ENCODE data around the gene PNPLA8. TPM values are rescaled to one million over a fixed set of nuclear protein-coding genes. Genes with fewer than 3 reads are reported as not detected.

Gene PNPLA8
- total RNA-seq, 4 donors from 2014 or later: 4.8 to 41.9 (median 18.5) TPM

DNA sequence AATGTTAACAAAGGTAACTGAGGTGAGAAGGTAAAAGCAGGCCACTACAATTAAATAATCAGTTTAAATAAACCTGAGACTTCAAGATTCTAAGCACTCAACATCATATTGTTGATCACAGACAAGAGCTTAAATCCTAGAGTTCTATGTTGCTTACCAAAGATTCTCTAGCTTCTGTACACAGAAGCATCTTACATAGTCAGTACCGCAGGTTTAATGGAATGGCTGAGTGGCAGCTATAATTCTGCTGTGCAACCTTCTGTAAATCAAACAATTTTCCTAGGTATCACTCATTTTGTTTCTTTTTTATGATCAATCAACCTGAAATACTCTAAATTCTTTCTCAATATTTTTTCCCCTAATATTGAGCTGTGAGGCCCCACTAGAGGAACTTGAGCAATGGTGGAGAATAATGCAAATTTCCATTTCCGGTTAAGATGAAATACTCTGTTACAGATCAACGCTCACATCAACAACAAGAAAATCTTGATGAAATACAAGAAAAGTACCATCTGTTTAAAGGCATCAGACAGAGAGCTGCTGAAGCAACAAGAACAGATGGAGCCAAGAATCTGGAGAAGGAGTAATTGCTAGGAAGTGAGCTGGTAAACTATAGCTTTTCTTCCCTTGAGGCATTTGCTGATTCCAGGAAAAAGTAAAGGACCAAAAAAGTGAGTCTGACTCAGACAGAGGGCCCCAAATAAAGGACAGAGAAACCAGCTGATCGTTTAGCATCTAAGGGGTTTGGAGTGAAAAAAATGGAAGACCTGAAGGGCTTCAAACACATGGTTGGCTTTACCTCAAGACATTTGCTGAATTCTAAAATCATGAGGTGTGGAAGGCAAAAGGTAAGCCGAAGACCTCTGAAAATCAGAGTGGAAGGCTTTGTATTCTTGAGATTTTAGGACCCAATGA lies 22.6 kb downstream of the PNPLA8 start:
- peaks cover 0 to 35% (median 0%) of the 10 kb centered on the region in 4 donors for H3K36me3 ChIP-seq

GRCh38 chr7:108499566-108499965 lies 26.4 kb downstream of the PNPLA8 start:
- WGBS, 2 donors (ENCODE audit: low coverage in 1 of 2): 92 to 100% methylated on average over 1 of the region's 1 CpG
- no peak overlapping the region for H3K4me3 ChIP-seq
- no peak overlapping the region for H3K27ac ChIP-seq
- H3K36me3 ChIP-seq: peaks cover 0 to 54% (median 1%) of the 10 kb centered on the region in 4 donors
- in situ Hi-C loops (cut with MboI; ENCODE audit: low pct_ligation_motif_present in 1 of 4, low pct_unique_long_range_greater_than_20kb in 1 of 4, low sequenced_read_pairs in 3 of 4): loop anchor here in 3 of 4 donors (25.0 kb wide), 1 partner anchor 312 kb away; no protein-coding TSS in a partner anchor
- intact Hi-C loops (cut with DNase I; ENCODE audit: low total_unique reads): loop anchor here (5.0 kb wide), 1 partner anchor 312 kb away; no protein-coding TSS in a partner anchor
- DNase-seq: no peak
- no peaks in the 10 kb centered on the region for H3K4me1 ChIP-seq
- TF ChIP-seq CTCF (IDR thresholded peaks at IDR 0.05) (no peak), POLR2A (IDR thresholded peaks at IDR 0.05) (no peak), EP300 (IDR thresholded peaks at IDR 0.05; ENCODE audit: low read depth) (no peak), POLR2AphosphoS5 (IDR thresholded peaks at IDR 0.05) (no peak)
- no peaks in the 10 kb centered on the region for H3K27me3 ChIP-seq
- no peaks in the 10 kb centered on the region for H3K9me3 ChIP-seq

More for the DNA sequence above, 22.6 kb downstream of the PNPLA8 start:
- Histone ChIP-seq H3K4me1 (no peaks in the 10 kb centered on the region), H3K27me3 (no peaks in the 10 kb centered on the region), H3K27ac (peak overlapping the region in 1 of 4 donors; percentile 26), H3K9me3 (no peaks in the 10 kb centered on the region), H3K4me3 (no peak overlapping the region)
- intact Hi-C loops (cut with DNase I; ENCODE audit: low total_unique reads): no loop called here
- no peak for DNase-seq
- WGBS, 2 donors (ENCODE audit: low coverage in 1 of 2): 77 to 82% methylated on average over 5 of the region's 5 CpGs
- TF ChIP-seq POLR2A (IDR thresholded peaks at IDR 0.05): no peak
- TF ChIP-seq POLR2AphosphoS5 (IDR thresholded peaks at IDR 0.05): no peak
- no peak for TF ChIP-seq EP300 (IDR thresholded peaks at IDR 0.05; ENCODE audit: low read depth)
- no peak for TF ChIP-seq CTCF (IDR thresholded peaks at IDR 0.05)
- in situ Hi-C loops (cut with MboI; ENCODE audit: low pct_ligation_motif_present in 1 of 4, low pct_unique_long_range_greater_than_20kb in 1 of 4, low sequenced_read_pairs in 3 of 4): loop anchor here in 1 of 4 donors (5.0 kb wide), 1 partner anchor 321 kb away; no protein-coding TSS in a partner anchor

- DNase-seq: no peak
- Histone ChIP-seq H3K36me3 (peaks cover 0 to 58% (median 4%) of the 10 kb centered on the region in 4 donors), H3K4me1 (no peaks in the 10 kb centered on the region), H3K27me3 (no peaks in the 10 kb centered on the region), H3K4me3 (no peak overlapping the region), H3K9me3 (no peaks in the 10 kb centered on the region), H3K27ac (no peak overlapping the region)
- no peak for TF ChIP-seq POLR2A (IDR thresholded peaks at IDR 0.05)
- no peak for TF ChIP-seq EP300 (IDR thresholded peaks at IDR 0.05; ENCODE audit: low read depth)
- TF ChIP-seq CTCF (IDR thresholded peaks at IDR 0.05): no peak
- no peak for TF ChIP-seq POLR2AphosphoS5 (IDR thresholded peaks at IDR 0.05)
- 88 to 90% methylated on average over 4 to 6 of the region's 6 CpGs for WGBS, 2 donors (ENCODE audit: low coverage in 1 of 2)
- intact Hi-C loops (cut with DNase I; ENCODE audit: low total_unique reads): loop anchor here (5.0 kb wide), 1 partner anchor 311 kb away; no protein-coding TSS in a partner anchor
- in situ Hi-C loops (cut with MboI; ENCODE audit: low pct_ligation_motif_present in 1 of 4, low pct_unique_long_range_greater_than_20kb in 1 of 4, low sequenced_read_pairs in 3 of 4): loop anchor here in 3 of 4 donors (25.0 kb wide), 1 partner anchor 311 kb away; no protein-coding TSS in a partner anchor
Measured at GRCh38 chr7:108498481-108498880, 27.5 kb downstream of the PNPLA8 start.

GRCh38 chr7:108497082-108497725 lies 28.7 kb downstream of the PNPLA8 start:
- WGBS, 2 donors (ENCODE audit: low coverage in 1 of 2): 87 to 95% methylated on average over 3 of the region's 3 CpGs
- Histone ChIP-seq H3K36me3 (peaks cover 0 to 52% (median 4%) of the 10 kb centered on the region in 4 donors), H3K27ac (no peak overlapping the region), H3K4me1 (no peaks in the 10 kb centered on the region), H3K4me3 (no peak overlapping the region), H3K9me3 (no peaks in the 10 kb centered on the region), H3K27me3 (no peaks in the 10 kb centered on the region)
- intact Hi-C loops (cut with DNase I; ENCODE audit: low total_unique reads) (loop anchor here (5.0 kb wide), 1 partner anchor 310 kb away; no protein-coding TSS in a partner anchor), in situ Hi-C loops (cut with MboI; ENCODE audit: low pct_ligation_motif_present in 1 of 4, low pct_unique_long_range_greater_than_20kb in 1 of 4, low sequenced_read_pairs in 3 of 4) (loop anchor here in 3 of 4 donors (25.0 kb wide), 1 partner anchor 310 kb away; no protein-coding TSS in a partner anchor)
- peak; percentile 21 for DNase-seq
- TF ChIP-seq EP300 (IDR thresholded peaks at IDR 0.05; ENCODE audit: low read depth) (no peak), CTCF (IDR thresholded peaks at IDR 0.05) (peak; percentile 62 to 84 (median 79)), POLR2A (IDR thresholded peaks at IDR 0.05) (no peak)

All from transverse colon (tissue), 4 donors.